GM12878 (cell line): ENCODE data around the gene LRRC8B. TPM values are rescaled to one million over a fixed set of nuclear protein-coding genes. Genes with fewer than 3 reads are reported as not detected.
A peak's percentile ranks its signal among the peaks of the same experiment; 100 is the strongest.

ENCODE experiments used
- ATF3 ChIP-seq: IDR thresholded peaks from 2 replicates; pipeline ENCODE4 v1.6.1; 2011; ENCODE audit warnings: low read depth, mild to moderate bottlenecking, low read length, moderate library complexity, borderline replicate concordance; ENCODE audit errors: extremely low read depth
- BMI1 ChIP-seq: fragments of 450-650 bp; IDR thresholded peaks from 2 replicates; pipeline ENCODE4 v1.6.1; 2016; ENCODE audit warnings: mild to moderate bottlenecking, moderate library complexity, borderline replicate concordance
- CHD1 ChIP-seq: IDR thresholded peaks from 2 replicates; pipeline ENCODE4 v1.6.1; 2012; ENCODE audit warnings: low read depth, low read length, improper control_type of control experiment
- CREM ChIP-seq: IDR thresholded peaks from 2 replicates; pipeline ENCODE4 v1.6.1; 2014; ENCODE audit warnings: antibody characterized with exemption, low read depth
- FOS ChIP-seq: IDR thresholded peaks from 3 replicates; pipeline ENCODE4 v1.6.1; 2011; ENCODE audit warnings: borderline replicate concordance; ENCODE audit not compliant: insufficient read length; ENCODE audit errors: extremely low read depth
- GABPA ChIP-seq: IDR thresholded peaks from 2 replicates; pipeline ENCODE4 v1.6.1; 2014; ENCODE audit warnings: antibody characterized with exemption, low read depth, mild to moderate bottlenecking, inconsistent platforms
- GATAD2B ChIP-seq: fragments of 450-650 bp; conservative IDR thresholded peaks from 2 replicates; pipeline ENCODE4 v1.6.1; 2017; ENCODE audit warnings: low read depth, mild to moderate bottlenecking, moderate library complexity
- HDAC6 ChIP-seq: fragments of 200-600 bp; sonication (generic); IDR thresholded peaks from one replicate; pipeline ENCODE4 v1.8.0; 2017; ENCODE audit warnings: antibody characterized with exemption; ENCODE audit not compliant: unreplicated experiment
- IKZF1 ChIP-seq: fragments of 450-650 bp; conservative IDR thresholded peaks from 2 replicates; pipeline ENCODE4 v1.6.1; 2017; ENCODE audit warnings: antibody characterized with exemption, mild to moderate bottlenecking
- KAT2A ChIP-seq: conservative IDR thresholded peaks from 2 replicates; pipeline ENCODE4 v1.6.1; 2011; ENCODE audit warnings: low read depth, low read length; ENCODE audit not compliant: control insufficient read depth
- KLF5 ChIP-seq: fragments of 450-650 bp; IDR thresholded peaks from 2 replicates; pipeline ENCODE4 v1.6.1; 2014; ENCODE audit warnings: mild to moderate bottlenecking; ENCODE audit not compliant: partially characterized antibody
- MTA2 ChIP-seq: fragments of 450-650 bp; IDR thresholded peaks from 2 replicates; pipeline ENCODE4 v1.6.1; 2016; ENCODE audit warnings: low read depth, mild to moderate bottlenecking, moderate library complexity
- MYB ChIP-seq: fragments of 150-350 bp; IDR thresholded peaks from 2 replicates; pipeline ENCODE4 v1.6.1; 2014; ENCODE audit warnings: mild to moderate bottlenecking, low read depth, low read length, borderline replicate concordance
- NRF1 ChIP-seq: conservative IDR thresholded peaks from 2 replicates; pipeline ENCODE4 v1.6.1; 2011; ENCODE audit warnings: mild to moderate bottlenecking, low read depth, low read length, improper control_type of control experiment
- PBX3 ChIP-seq: IDR thresholded peaks from 2 replicates; pipeline ENCODE4 v1.6.1; 2011; ENCODE audit warnings: mild to moderate bottlenecking, low read depth, low read length, moderate library complexity; ENCODE audit not compliant: insufficient replicate concordance
- PML ChIP-seq: IDR thresholded peaks from 2 replicates; pipeline ENCODE4 v1.6.1; 2012; ENCODE audit warnings: low read length, inconsistent platforms
- POLR2AphosphoS2 ChIP-seq: IDR thresholded peaks from 2 replicates; pipeline ENCODE4 v1.6.1; 2011; ENCODE audit warnings: low read depth, mild to moderate bottlenecking, low read length, improper control_type of control experiment, moderate library complexity
- RBBP5 ChIP-seq: fragments of 200-600 bp; sonication (generic); conservative IDR thresholded peaks from 2 replicates; pipeline ENCODE4 v1.6.1; 2016
- RUNX3 ChIP-seq: IDR thresholded peaks from 2 replicates; pipeline ENCODE4 v1.6.1; 2012; ENCODE audit warnings: low read length, inconsistent platforms
- SUZ12 ChIP-seq: fragments of 200-600 bp; sonication (generic); IDR thresholded peaks from one replicate; pipeline ENCODE4 v1.6.1; 2018; ENCODE audit warnings: antibody characterized with exemption, mild to moderate bottlenecking; ENCODE audit not compliant: unreplicated experiment
- TARDBP ChIP-seq: IDR thresholded peaks from 2 replicates; pipeline ENCODE4 v1.6.1; 2016; ENCODE audit warnings: borderline replicate concordance
- TCF7 ChIP-seq: IDR thresholded peaks from 2 replicates; pipeline ENCODE4 v1.6.1; 2014; ENCODE audit warnings: antibody characterized with exemption, borderline replicate concordance
- YY1 ChIP-seq: IDR thresholded peaks from 2 replicates; pipeline ENCODE4 v1.6.1; 2011; ENCODE audit warnings: low read depth, mild to moderate bottlenecking, low read length
- ZNF207 ChIP-seq: fragments of 450-650 bp; IDR thresholded peaks from 2 replicates; pipeline ENCODE4 v1.6.1; 2014; ENCODE audit warnings: antibody characterized with exemption, mild to moderate bottlenecking, borderline replicate concordance
- ZNF217 ChIP-seq: fragments of 450-650 bp; IDR thresholded peaks from 2 replicates; pipeline ENCODE4 v1.6.1; 2017; ENCODE audit warnings: antibody characterized with exemption, mild to moderate bottlenecking
- polyA plus RNA-seq, 11 experiments: library from polyadenylated mRNA; depleted of rRNA in 4 of 11; unstranded in 6 of 11; stranded (reverse) in 5 of 11; fragments of >200 nt; fragmentation: Nextera tagmentation in 4 of 11; fragmentation: Illumina TruSeq in 1 of 11; extraction: Ambion mirVana in 4 of 11; extraction: Trizol in 1 of 11; gene quantifications; 1 replicate in 1 of 11; 2 replicates in 10 of 11; pipeline versions ENCODE4 v1.2.1 to v1.2.3, GENCODE V29; 2011 to 2016; ENCODE audit warnings: inconsistent platforms in 2 of 11, missing spikeins in 2 of 11, low read depth in 1 of 11
- total RNA-seq, 4 experiments: library from RNA; depleted of rRNA in 3 of 4; stranded (reverse); fragments of >200 nt in 3 of 4; fragmentation: Illumina TruSeq in 1 of 4; extraction: Trizol in 1 of 4; gene quantifications; 2 replicates each; pipeline versions ENCODE4 v1.2.1 to v1.2.3, GENCODE V29; 2013 to 2021
- TF ChIP-seq, protein P1 (sequence below): fragments of 450-650 bp; IDR thresholded peaks from 2 replicates; pipeline ENCODE4 v1.6.1; 2017; ENCODE audit warnings: low read depth, mild to moderate bottlenecking, moderate library complexity
- TF ChIP-seq, protein P2 (sequence below), 3 experiments: IDR thresholded peaks in 2 of 3; conservative IDR thresholded peaks in 1 of 3; 2 replicates each; pipeline ENCODE4 v1.5.1; 2011; ENCODE audit warnings: low read depth in 3 of 3, low read length in 3 of 3, mild to moderate bottlenecking in 3 of 3, control low read depth in 2 of 3, moderate library complexity in 2 of 3, inconsistent platforms in 1 of 3, mixed read lengths in 1 of 3; ENCODE audit not compliant: control insufficient read depth in 2 of 3, insufficient read depth in 1 of 3; ENCODE audit errors: extremely low read depth in 1 of 3
- TF ChIP-seq, protein P3 (sequence below): fragments of 450-650 bp; IDR thresholded peaks from 2 replicates; pipeline ENCODE4 v1.6.1; 2016; ENCODE audit warnings: mild to moderate bottlenecking

The LRRC8B gene
- total and polyA plus RNA-seq, 10 of the 15 experiments (the other 5 are each of a cell fraction or from before 2014, with no cell fraction given), result 1.3 to 9.2 (median 5.4) TPM

DNA sequence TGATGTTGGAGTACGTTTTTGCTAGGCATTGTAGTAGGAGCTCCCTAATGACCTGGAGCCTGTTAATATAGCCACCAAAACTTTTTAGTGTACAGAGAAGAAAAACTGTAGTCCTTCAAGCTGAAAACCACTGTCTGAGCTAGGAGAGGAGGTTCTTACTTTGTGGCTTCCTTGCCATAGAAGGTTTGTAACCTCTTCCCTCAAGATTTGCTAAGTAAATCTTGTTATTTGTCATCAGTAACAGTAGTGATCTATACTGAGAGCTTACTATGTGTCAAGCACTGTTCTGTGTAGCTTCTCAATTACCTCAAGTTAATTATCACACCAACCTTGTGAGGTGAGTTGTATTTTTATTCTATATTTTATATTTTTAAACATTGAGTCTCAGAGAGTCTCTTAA is 87.1 kb downstream of the LRRC8B start (continued):
- no peak for TF ChIP-seq POLR2AphosphoS2
- TF ChIP-seq PML, result no peak; the same call in 1 of the 2 replicates
- no peak for TF ChIP-seq FOS
- peak; percentile 85; the same call in 1 of the 2 replicates for TF ChIP-seq ZNF217
- TF ChIP-seq RBBP5, result no peak
- TF ChIP-seq, protein P1, sequence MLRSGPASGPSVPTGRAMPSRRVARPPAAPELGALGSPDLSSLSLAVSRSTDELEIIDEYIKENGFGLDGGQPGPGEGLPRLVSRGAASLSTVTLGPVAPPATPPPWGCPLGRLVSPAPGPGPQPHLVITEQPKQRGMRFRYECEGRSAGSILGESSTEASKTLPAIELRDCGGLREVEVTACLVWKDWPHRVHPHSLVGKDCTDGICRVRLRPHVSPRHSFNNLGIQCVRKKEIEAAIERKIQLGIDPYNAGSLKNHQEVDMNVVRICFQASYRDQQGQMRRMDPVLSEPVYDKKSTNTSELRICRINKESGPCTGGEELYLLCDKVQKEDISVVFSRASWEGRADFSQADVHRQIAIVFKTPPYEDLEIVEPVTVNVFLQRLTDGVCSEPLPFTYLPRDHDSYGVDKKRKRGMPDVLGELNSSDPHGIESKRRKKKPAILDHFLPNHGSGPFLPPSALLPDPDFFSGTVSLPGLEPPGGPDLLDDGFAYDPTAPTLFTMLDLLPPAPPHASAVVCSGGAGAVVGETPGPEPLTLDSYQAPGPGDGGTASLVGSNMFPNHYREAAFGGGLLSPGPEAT, result peak; percentile 72
- TF ChIP-seq, protein P2, sequence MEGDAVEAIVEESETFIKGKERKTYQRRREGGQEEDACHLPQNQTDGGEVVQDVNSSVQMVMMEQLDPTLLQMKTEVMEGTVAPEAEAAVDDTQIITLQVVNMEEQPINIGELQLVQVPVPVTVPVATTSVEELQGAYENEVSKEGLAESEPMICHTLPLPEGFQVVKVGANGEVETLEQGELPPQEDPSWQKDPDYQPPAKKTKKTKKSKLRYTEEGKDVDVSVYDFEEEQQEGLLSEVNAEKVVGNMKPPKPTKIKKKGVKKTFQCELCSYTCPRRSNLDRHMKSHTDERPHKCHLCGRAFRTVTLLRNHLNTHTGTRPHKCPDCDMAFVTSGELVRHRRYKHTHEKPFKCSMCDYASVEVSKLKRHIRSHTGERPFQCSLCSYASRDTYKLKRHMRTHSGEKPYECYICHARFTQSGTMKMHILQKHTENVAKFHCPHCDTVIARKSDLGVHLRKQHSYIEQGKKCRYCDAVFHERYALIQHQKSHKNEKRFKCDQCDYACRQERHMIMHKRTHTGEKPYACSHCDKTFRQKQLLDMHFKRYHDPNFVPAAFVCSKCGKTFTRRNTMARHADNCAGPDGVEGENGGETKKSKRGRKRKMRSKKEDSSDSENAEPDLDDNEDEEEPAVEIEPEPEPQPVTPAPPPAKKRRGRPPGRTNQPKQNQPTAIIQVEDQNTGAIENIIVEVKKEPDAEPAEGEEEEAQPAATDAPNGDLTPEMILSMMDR (IDR thresholded peaks at IDR 0.05 in 2 of 3, conservative IDR thresholded peaks at IDR 0.05 in 1 of 3; ENCODE audit: control insufficient read depth in 2 of 3, extremely low read depth in 1 of 3, insufficient read depth in 1 of 3, low read depth in 3 of 3, low read length in 3 of 3), result no peak
- TF ChIP-seq HDAC6, result no peak
- TF ChIP-seq TARDBP, result no peak
- TF ChIP-seq IKZF1, result peak; percentile 63
- no peak for TF ChIP-seq YY1
- no peak for TF ChIP-seq GATAD2B
- TF ChIP-seq, protein P3, sequence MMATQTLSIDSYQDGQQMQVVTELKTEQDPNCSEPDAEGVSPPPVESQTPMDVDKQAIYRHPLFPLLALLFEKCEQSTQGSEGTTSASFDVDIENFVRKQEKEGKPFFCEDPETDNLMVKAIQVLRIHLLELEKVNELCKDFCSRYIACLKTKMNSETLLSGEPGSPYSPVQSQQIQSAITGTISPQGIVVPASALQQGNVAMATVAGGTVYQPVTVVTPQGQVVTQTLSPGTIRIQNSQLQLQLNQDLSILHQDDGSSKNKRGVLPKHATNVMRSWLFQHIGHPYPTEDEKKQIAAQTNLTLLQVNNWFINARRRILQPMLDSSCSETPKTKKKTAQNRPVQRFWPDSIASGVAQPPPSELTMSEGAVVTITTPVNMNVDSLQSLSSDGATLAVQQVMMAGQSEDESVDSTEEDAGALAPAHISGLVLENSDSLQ, result no peak
- no peak for TF ChIP-seq KAT2A
- TF ChIP-seq TCF7, result 0 out of 2 replicates have a peak, but pooled peaks have one; percentile 32
- TF ChIP-seq CREM, result peak; percentile 78
- no peak for TF ChIP-seq NRF1
- peak; percentile 97 for TF ChIP-seq MTA2
- no peak for TF ChIP-seq MYB
- no peak for TF ChIP-seq CHD1
- no peak for TF ChIP-seq GABPA
- no peak for TF ChIP-seq KLF5
- no peak for TF ChIP-seq PBX3
- TF ChIP-seq ZNF207, result no peak
- peak; percentile 75 for TF ChIP-seq BMI1
- peak; percentile 97 for TF ChIP-seq RUNX3
- no peak for TF ChIP-seq ATF3
- TF ChIP-seq SUZ12, result no peak
